CD4-positive, alpha-beta T cell treated with Interleukin-12 subunit alpha and Interleukin-12 subunit beta, for 1 hour (primary cell): ENCODE data around the gene SPATA20.

Experiments
- DNase-seq: peaks from one replicate; pipeline ENCODE4 v3.0.0-alpha.2; 2020

SPATA20 gene

GRCh38 chr17:50560931-50561745, 14.2 kb downstream of the SPATA20 start:
- peak; percentile 26 for DNase-seq

- DNase-seq = no peak
Observed at GRCh38 chr17:50561746-50562141, 14.8 kb downstream of the SPATA20 start.

- DNase-seq = no peak
Observed at GRCh38 chr17:50562242-50563091, 15.5 kb downstream of the SPATA20 start.

GRCh38 chr17:50563092-50563511, 16.1 kb downstream of the SPATA20 start:
- no peak for DNase-seq

GRCh38 chr17:50564916-50565315, 17.9 kb downstream of the SPATA20 start:
- no peak for DNase-seq

- DNase-seq = peak; percentile 42
Observed at GRCh38 chr17:50565402-50566350, 18.7 kb downstream of the SPATA20 start.

- DNase-seq = no peak
Observed at GRCh38 chr17:50566886-50567285, 19.9 kb downstream of the SPATA20 start.

GRCh38 chr17:50568659-50569058, 21.7 kb downstream of the SPATA20 start:
- DNase-seq = no peak

- no peak for DNase-seq
Observed at GRCh38 chr17:50569592-50569991, 22.6 kb downstream of the SPATA20 start.

- DNase-seq = no peak
Observed at GRCh38 chr17:50570032-50570431, 23.1 kb downstream of the SPATA20 start.

GRCh38 chr17:50570528-50570927, 23.6 kb downstream of the SPATA20 start:
- no peak for DNase-seq

GRCh38 chr17:50571681-50572080, 24.7 kb downstream of the SPATA20 start:
- DNase-seq = no peak

GRCh38 chr17:50572541-50572940, 25.6 kb downstream of the SPATA20 start:
- no peak for DNase-seq

GRCh38 chr17:50573866-50574611, 27.1 kb downstream of the SPATA20 start:
- DNase-seq = no peak

GRCh38 chr17:50575581-50576210, 28.7 kb downstream of the SPATA20 start:
- no peak for DNase-seq

GRCh38 chr17:50576864-50577263, 29.9 kb downstream of the SPATA20 start:
- DNase-seq = no peak

GRCh38 chr17:50577451-50577954, 30.5 kb downstream of the SPATA20 start:
- no peak for DNase-seq

- no peak for DNase-seq
Observed at GRCh38 chr17:50578173-50578572, 31.2 kb downstream of the SPATA20 start.

- DNase-seq = no peak
Observed at GRCh38 chr17:50579399-50579798, 32.4 kb downstream of the SPATA20 start.

- no peak for DNase-seq
Observed at GRCh38 chr17:50580646-50581045, 33.7 kb downstream of the SPATA20 start.

GRCh38 chr17:50581316-50581715, 34.3 kb downstream of the SPATA20 start:
- no peak for DNase-seq
